OCI-LY1 (cell line): Measurements from ENCODE around the gene RBMS3.

Source experiments
- H2AFZ ChIP-seq: fragments of 200-600 bp; sonication (generic), shearing (Covaris generic); 2 replicates; pipeline ENCODE4 v1.6.0; 2014; ENCODE audit warnings: antibody characterized with exemption, mild to moderate bottlenecking, low read length
- H3F3A ChIP-seq: fragments of 200-600 bp; sonication (generic), shearing (Covaris generic); 2 replicates; pipeline ENCODE4 v1.6.0; 2014; ENCODE audit warnings: mild to moderate bottlenecking, antibody characterized with exemption, low read length, moderate library complexity; ENCODE audit not compliant: insufficient read depth
- H3K27ac ChIP-seq: fragments of 200-600 bp; sonication (generic); 2 replicates; pipeline ENCODE4 v1.5.1; 2014; ENCODE audit warnings: low read length, mixed run types, mild to moderate bottlenecking, low read depth; ENCODE audit not compliant: poor library complexity, severe bottlenecking
- H3K27me3 ChIP-seq: fragments of 200-600 bp; sonication (generic); 2 replicates; pipeline ENCODE4 v1.6.0; 2014; ENCODE audit warnings: antibody characterized with exemption, mild to moderate bottlenecking, low read length, moderate library complexity; ENCODE audit not compliant: insufficient read depth
- H3K36me3 ChIP-seq: fragments of 200-600 bp; sonication (generic); 2 replicates; pipeline ENCODE4 v1.6.1; 2014; ENCODE audit warnings: mild to moderate bottlenecking, antibody characterized with exemption, low read length, moderate library complexity, mixed read lengths; ENCODE audit not compliant: insufficient read depth
- H3K4me1 ChIP-seq: fragments of 200-600 bp; sonication (generic); 2 replicates; pipeline ENCODE4 v1.5.1; 2014; ENCODE audit warnings: mild to moderate bottlenecking, low read length, moderate library complexity; ENCODE audit not compliant: insufficient read depth, severe bottlenecking
- H3K4me2 ChIP-seq: fragments of 200-600 bp; sonication (generic), shearing (Covaris generic); 2 replicates; pipeline ENCODE4 v1.6.1; 2014; ENCODE audit warnings: low read length
- H3K4me3 ChIP-seq: fragments of 200-600 bp; sonication (generic); 2 replicates; pipeline ENCODE4 v1.5.1; 2014; ENCODE audit warnings: low read length, low read depth, mild to moderate bottlenecking, mixed read lengths; ENCODE audit not compliant: poor library complexity, severe bottlenecking
- H3K79me2 ChIP-seq: fragments of 200-600 bp; shearing (Covaris generic); 2 replicates; pipeline ENCODE4 v1.6.1; 2016; ENCODE audit warnings: mixed run types, low read length, mixed read lengths; ENCODE audit not compliant: insufficient read depth
- H3K9ac ChIP-seq: fragments of 200-600 bp; sonication (generic), shearing (Covaris generic); 2 replicates; pipeline ENCODE4 v1.6.1; 2014; ENCODE audit warnings: mild to moderate bottlenecking, low read length, mixed read lengths
- H3K9me2 ChIP-seq: fragments of 200-600 bp; sonication (generic), shearing (Covaris generic); 2 replicates; pipeline ENCODE4 v1.6.1; 2014; ENCODE audit warnings: low read depth, mild to moderate bottlenecking, low read length, mixed read lengths
- H3K9me3 ChIP-seq: fragments of 200-600 bp; shearing (Covaris generic); 2 replicates; pipeline ENCODE4 v1.6.1; 2014; ENCODE audit warnings: low read length, mixed read lengths
- H4K20me1 ChIP-seq: fragments of 200-600 bp; sonication (generic), shearing (Covaris generic); 2 replicates; pipeline ENCODE4 v1.6.0; 2016; ENCODE audit warnings: mild to moderate bottlenecking, low read length; ENCODE audit not compliant: insufficient read depth
- CTCF ChIP-seq: fragments of 200-600 bp; sonication (generic), shearing (Covaris generic); IDR thresholded peaks from 2 replicates; pipeline ENCODE4 v1.5.1; 2017; ENCODE audit warnings: mild to moderate bottlenecking, antibody characterized with exemption, low read length, moderate library complexity, mixed read lengths
- EZH2 ChIP-seq: fragments of 200-600 bp; sonication (generic), shearing (Covaris generic); IDR thresholded peaks from 2 replicates; pipeline ENCODE4 v1.8.0; 2017; ENCODE audit warnings: borderline replicate concordance, mixed run types, mild to moderate bottlenecking, antibody characterized with exemption, low read length, moderate library complexity, mixed read lengths

Gene RBMS3

GRCh38 chr3:29488922-29489321 is 208.1 kb downstream of the RBMS3 start:
- Histone ChIP-seq H3K9me3 (no peaks in the 10 kb centered on the region), H3K27me3 (no peaks in the 10 kb centered on the region), H3K4me2 (no peak overlapping the region), H3K9ac (no peak overlapping the region), H4K20me1 (no peaks in the 10 kb centered on the region), H3K36me3 (peaks cover 34% of the 10 kb centered on the region), H3K4me3 (no peak overlapping the region), H3K4me1 (peaks cover 70% of the 10 kb centered on the region), H3K9me2 (no peaks in the 10 kb centered on the region), H3K27ac (no peak overlapping the region), H3K79me2 (no peaks in the 10 kb centered on the region), H2AFZ (no peak overlapping the region), H3F3A (no peaks in the 10 kb centered on the region)
- no peak for TF ChIP-seq EZH2
- TF ChIP-seq CTCF: no peak

GRCh38 chr3:29493109-29493508 is 212.2 kb downstream of the RBMS3 start:
- Histone ChIP-seq H3K27ac (no peak overlapping the region), H3K9me2 (no peaks in the 10 kb centered on the region), H3K79me2 (no peaks in the 10 kb centered on the region), H3F3A (no peaks in the 10 kb centered on the region), H3K4me2 (no peak overlapping the region), H3K9me3 (no peaks in the 10 kb centered on the region), H3K27me3 (no peaks in the 10 kb centered on the region), H2AFZ (no peak overlapping the region), H4K20me1 (no peaks in the 10 kb centered on the region), H3K4me1 (peaks cover 54% of the 10 kb centered on the region), H3K4me3 (no peak overlapping the region), H3K9ac (no peak overlapping the region), H3K36me3 (peaks cover 30% of the 10 kb centered on the region)
- TF ChIP-seq EZH2 (no peak), CTCF (no peak)

- Histone ChIP-seq H3K4me1 (peaks cover 51% of the 10 kb centered on the region), H3F3A (no peaks in the 10 kb centered on the region), H3K4me3 (no peak overlapping the region), H3K9ac (no peak overlapping the region), H3K79me2 (no peaks in the 10 kb centered on the region), H2AFZ (no peak overlapping the region), H3K36me3 (peaks cover 17% of the 10 kb centered on the region), H3K27ac (peak overlapping the region; percentile 56), H3K4me2 (no peak overlapping the region), H3K9me3 (no peaks in the 10 kb centered on the region), H3K9me2 (no peaks in the 10 kb centered on the region), H4K20me1 (no peaks in the 10 kb centered on the region), H3K27me3 (no peaks in the 10 kb centered on the region)
- TF ChIP-seq CTCF: no peak
- TF ChIP-seq EZH2: no peak
Observed at GRCh38 chr3:29494305-29495036, 213.6 kb downstream of the RBMS3 start.
